ENCODE results near the gene FCGBP.
"Not testable (repeated sequence)": the region's sequence is repeated elsewhere in the genome, so short reads cannot be mapped to it uniquely, and the experiment has no call there.

FCGBP gene

DNA sequence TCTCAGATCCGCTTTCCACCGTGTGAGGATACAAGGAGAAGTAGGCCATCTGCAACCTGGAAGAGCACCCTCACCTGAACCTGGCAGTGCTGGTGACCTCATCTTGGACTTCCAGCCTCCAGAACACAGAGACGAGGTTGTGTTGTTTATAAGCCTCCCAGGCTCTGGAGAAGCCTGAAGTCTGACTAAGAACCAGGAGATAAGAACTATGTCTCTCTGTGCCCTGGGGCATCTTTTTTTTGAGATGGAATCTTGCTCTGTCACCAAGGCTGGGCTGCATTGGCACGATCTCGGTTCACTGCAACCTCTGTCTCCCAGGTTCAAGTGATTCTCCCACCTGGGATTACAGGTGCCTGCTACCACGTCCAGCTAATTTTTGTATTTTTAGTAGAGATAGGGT, 14.5 kb downstream of the FCGBP start:
- no peak for DNase-seq (ENCODE audit: low read depth in 1 of 2, low spot score in 1 of 2)

DNA sequence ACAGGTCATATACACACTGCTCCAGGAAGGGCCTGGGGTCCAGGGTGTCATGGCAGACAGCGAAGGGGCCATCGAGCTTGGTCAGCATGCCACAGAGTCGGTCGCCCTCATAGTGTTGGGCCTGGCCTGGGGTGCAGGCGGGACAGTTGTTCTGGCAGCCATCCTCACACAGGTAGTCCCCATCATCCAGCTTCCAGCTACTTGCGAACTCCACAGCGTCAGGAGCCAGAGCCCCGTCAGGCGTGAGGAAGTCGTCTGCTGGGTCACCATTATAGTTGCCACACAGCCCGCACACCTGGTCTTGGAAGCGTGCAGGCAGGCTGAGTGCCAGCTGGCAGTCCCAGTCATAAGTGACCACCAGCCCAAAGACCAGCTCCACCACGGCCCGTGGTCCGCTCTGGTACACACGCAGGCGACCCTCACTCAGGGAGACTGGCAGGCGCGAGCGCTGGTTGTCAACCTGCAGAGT, 16.2 kb downstream of the FCGBP start:
- no peak for DNase-seq (ENCODE audit: low read depth in 1 of 2, low spot score in 1 of 2)

DNA sequence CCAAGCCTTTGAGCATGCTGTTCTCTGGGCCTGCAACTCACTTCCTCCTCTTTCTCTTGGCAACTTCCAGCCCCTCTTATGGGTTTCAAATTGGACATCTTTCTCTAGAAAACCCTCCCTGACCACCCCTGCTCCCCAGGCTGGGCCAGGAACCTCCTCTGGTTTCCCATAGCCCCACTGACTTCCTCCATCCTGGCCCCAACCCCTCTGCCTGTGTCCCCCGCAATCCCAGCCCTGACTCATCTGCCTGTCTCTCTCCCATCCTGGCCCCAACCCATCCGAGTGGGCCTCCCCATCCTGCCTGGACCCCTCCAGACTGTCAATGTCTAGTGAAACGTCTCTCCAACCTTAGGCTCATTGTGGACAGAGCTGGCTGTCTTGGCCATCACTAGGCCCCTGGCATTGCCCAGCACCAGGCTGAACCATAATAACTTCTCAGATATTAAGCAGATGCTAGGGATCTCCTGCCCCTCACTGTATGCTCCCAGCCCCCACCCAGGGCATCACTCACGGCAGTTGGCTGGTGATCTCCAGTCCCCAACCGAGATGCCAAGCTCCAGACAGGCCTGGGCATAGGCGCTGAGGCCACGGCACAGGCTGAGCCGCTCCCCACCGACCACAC, 16.8 kb downstream of the FCGBP start:
- no peak for DNase-seq (ENCODE audit: low read depth in 1 of 2, low spot score in 1 of 2)

- no peak for DNase-seq (ENCODE audit: low read depth in 1 of 2, low spot score in 1 of 2)
Observed at GRCh38 chr19:39916851-39917396, 17.5 kb downstream of the FCGBP start.

DNA sequence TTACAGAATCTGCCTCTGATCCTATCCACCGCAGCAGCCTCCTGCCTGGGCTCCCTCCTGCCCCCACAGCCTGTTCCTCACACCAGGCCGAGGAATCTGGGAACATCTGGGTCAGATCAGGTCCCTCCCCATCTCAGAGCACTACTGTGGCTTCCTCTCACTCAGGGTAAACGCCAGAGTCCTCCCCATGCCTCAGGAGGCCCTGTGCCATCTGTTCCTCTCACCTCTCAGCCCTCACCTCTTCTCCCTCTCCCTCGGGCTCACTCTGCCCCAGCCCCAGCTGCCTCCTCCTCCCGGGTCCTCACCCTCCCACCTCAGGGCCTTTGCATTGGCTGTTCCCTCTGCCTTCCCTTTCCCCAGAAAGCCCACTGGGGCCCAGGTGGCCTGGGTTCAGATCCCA, 18.2 kb downstream of the FCGBP start:
- DNase-seq (ENCODE audit: low read depth in 1 of 2, low spot score in 1 of 2) = no peak

GRCh38 chr19:39915848-39916215, 18.6 kb downstream of the FCGBP start:
- DNase-seq (ENCODE audit: low read depth in 1 of 2, low spot score in 1 of 2) = no peak

DNA sequence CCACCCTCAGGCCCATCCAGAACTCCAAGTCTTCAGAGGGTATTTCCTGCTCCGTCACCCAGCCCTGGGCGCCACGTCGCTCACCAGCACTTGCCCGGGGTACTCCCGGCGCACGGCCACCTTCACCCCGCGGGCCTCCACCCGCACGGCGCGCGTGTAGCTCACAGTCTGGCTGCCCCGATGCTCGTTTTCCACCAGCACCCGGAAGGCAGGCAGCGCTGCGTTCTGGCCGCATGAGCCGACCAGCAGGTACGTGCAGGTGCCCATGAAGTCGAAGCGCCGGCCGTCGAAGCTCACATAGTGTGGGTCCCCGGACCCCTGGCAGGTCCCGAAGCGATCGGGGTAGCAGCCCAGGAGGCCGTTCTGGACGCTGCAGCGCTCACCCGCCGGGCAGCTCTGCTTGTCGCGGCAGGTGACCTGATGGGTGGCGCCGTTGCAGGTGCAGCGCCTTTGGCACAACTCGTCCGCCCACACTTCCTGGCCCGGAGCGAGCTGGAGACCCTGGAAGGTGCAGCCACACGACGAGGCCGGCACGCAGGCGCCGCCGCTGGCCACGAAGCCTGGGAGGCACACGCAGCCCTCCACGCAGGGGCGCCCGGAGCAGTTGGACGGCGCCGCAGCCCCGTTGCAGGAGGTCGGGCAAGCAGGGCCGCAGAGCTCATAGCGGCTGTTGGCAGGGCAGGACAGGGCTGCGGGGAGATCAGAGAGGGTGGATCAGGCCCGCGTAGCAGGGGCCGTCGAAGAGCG, 19.2 kb downstream of the FCGBP start:
- DNase-seq (ENCODE audit: low read depth in 1 of 2, low spot score in 1 of 2) = no peak

DNA sequence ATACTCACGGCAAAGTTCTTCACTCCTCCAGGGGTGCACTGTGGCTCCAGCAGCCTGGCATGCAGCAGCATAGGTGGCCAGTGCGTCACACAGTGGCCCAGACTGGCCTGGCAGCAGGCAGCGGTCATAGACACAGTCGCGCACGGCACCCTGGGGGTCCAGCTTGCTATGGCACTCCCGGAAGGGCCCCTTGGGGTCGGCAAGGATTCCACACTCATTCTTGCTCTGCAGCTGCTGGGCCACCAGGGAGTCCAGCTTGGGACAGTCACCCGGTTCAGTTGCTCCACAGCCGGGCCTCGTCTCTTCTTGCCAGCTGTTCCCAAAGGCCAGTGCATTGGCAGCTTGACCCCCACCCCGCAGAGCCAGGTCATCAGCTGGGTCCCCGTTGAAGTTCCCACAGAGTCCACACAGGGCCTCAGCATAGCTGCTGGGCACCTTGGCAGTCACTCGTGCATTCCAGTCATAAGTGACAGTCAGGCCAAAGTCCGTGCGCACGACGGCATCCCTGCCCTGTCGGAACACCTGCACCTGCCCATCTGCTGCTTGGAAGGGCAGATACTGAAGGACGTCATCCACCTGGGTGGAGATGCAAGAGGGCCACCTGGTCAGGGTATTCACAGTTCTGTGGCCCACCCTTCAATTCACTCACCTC, 20.6 kb downstream of the FCGBP start:
- no peak for DNase-seq (ENCODE audit: low read depth in 1 of 2, low spot score in 1 of 2)

GRCh38 chr19:39908803-39909202, 25.6 kb downstream of the FCGBP start:
- no peak for DNase-seq (ENCODE audit: low read depth in 1 of 2, low spot score in 1 of 2)

GRCh38 chr19:39906820-39907611, 27.4 kb downstream of the FCGBP start:
- DNase-seq (ENCODE audit: low read depth in 1 of 2, low spot score in 1 of 2) = no peak

DNA sequence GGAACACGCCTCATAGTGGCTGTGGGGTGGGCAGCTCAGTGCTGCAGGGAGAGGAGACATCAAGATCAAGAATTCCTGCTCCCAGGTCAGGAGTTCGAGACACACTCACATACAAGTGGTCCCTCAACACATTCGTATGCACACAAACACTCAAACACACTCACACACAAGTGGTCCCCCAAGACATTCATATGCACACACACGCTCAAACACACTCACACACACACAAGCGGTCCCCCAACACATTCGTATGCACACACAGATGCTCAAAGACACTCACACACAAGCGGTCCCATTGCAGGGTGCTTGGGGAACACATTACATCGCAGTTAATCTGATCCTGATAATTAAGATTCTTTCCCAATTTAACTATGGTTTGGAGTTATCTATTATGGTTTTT, 28.2 kb downstream of the FCGBP start:
- no peak for DNase-seq (ENCODE audit: low read depth in 1 of 2, low spot score in 1 of 2)

DNA sequence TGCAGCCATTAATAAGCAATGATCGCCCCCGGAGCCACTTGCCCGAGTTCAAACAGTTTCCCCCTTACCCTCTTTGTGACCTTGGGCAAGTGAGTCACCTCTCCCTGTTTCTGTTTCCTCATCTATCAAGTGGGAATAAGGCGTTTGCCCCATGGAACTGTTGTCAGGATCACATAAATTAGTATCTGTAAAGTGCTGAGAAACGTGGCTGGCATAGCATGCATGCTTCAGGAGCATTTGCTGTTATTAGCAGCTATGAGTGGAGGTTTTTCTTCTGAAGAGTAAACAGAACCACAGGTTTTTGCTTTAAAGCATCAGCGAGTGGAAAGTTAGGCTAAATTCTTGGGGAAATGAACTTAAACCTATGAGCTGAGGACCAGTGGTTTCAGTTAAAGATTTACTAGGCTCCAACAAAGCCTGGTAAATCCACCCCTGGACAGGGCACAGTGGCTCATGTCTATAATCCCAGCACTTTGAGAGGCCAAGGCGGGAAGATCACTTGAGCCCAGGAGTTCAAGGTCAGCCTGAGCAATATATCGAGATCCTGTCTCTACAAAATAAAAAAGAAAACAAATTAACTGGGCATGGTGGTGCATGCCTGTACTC, 30.8 kb downstream of the FCGBP start:
- not testable (repeated sequence) for DNase-seq (ENCODE audit: low read depth in 1 of 2, low spot score in 1 of 2)

- not testable (repeated sequence) for DNase-seq (ENCODE audit: low read depth in 1 of 2, low spot score in 1 of 2)
Observed at GRCh38 chr19:39902326-39902725, 32.1 kb downstream of the FCGBP start.

DNA sequence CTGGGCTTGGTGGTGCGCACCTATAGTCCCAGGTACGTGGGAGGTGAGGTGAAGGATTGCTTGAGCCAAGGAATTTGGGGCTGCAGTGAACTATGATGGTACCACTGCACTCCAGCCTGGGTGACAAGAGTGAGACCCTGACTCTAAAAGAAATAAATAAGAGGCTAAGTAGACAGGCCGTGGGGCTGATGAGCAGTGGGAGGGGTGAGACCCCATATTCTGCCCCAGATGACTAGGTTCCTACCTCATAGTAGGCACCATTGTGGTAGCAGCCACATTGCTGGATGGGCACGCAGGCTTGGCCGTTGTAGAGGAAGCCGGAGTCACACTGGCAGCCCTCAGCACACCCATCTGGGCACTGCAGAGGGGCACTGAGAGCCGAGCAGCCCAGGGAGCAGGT, 32.8 kb downstream of the FCGBP start:
- not testable (repeated sequence) for DNase-seq (ENCODE audit: low read depth in 1 of 2, low spot score in 1 of 2)

- DNase-seq (ENCODE audit: low read depth in 1 of 2, low spot score in 1 of 2) = not testable (repeated sequence)
Observed at GRCh38 chr19:39898858-39899257, 35.6 kb downstream of the FCGBP start.

GRCh38 chr19:39897511-39898245, 36.8 kb downstream of the FCGBP start:
- DNase-seq (ENCODE audit: low read depth in 1 of 2, low spot score in 1 of 2) = peak; percentile 22 to 46

- DNase-seq (ENCODE audit: low read depth in 1 of 2, low spot score in 1 of 2) = not testable (repeated sequence)
Observed at GRCh38 chr19:39895096-39895495, 39.3 kb downstream of the FCGBP start.

- not testable (repeated sequence) for DNase-seq (ENCODE audit: low read depth in 1 of 2, low spot score in 1 of 2)
Observed at GRCh38 chr19:39894236-39894606, 40.2 kb downstream of the FCGBP start.

GRCh38 chr19:39893366-39894235, 40.8 kb downstream of the FCGBP start:
- not testable (repeated sequence) for DNase-seq (ENCODE audit: low read depth in 1 of 2, low spot score in 1 of 2)
